ENCODE measurements around the gene BTBD9. TPM values are rescaled to one million over a fixed set of nuclear protein-coding genes. Genes with fewer than 3 reads are reported as not detected.

BTBD9 gene
- polyA plus RNA-seq, 1 experiment, result 5.4 TPM

- no peaks in the 10 kb centered on the region for H3K27me3 ChIP-seq (ENCODE audit: control insufficient read depth, insufficient read depth, low read length)
- no peaks in the 10 kb centered on the region for H3K36me3 ChIP-seq (ENCODE audit: control insufficient read depth, insufficient read depth, low read length)
- POLR2A ChIA-PET, result no interaction called here
- no peak overlapping the region for H3K4me3 ChIP-seq (ENCODE audit: low read depth, low read length)
- no peak for TF ChIP-seq CTCF (IDR thresholded peaks at IDR 0.05; ENCODE audit: insufficient read depth, low read depth, low read length)
- DNase-seq (ENCODE audit: low read depth), result no peak
- CTCF ChIA-PET, result no interaction called here
Measured at GRCh38 chr6:38505826-38506225, 133.9 kb downstream of the BTBD9 start.

GRCh38 chr6:38504996-38505395 lies 134.7 kb downstream of the BTBD9 start:
- ChIA-PET CTCF (no interaction called here), POLR2A (no interaction called here)
- Histone ChIP-seq H3K36me3 (ENCODE audit: control insufficient read depth, insufficient read depth, low read length) (no peaks in the 10 kb centered on the region), H3K27me3 (ENCODE audit: control insufficient read depth, insufficient read depth, low read length) (no peaks in the 10 kb centered on the region), H3K4me3 (ENCODE audit: low read depth, low read length) (no peak overlapping the region)
- no peak for DNase-seq (ENCODE audit: low read depth)
- no peak for TF ChIP-seq CTCF (IDR thresholded peaks at IDR 0.05; ENCODE audit: insufficient read depth, low read depth, low read length)

- Histone ChIP-seq H3K27me3 (ENCODE audit: control insufficient read depth, insufficient read depth, low read length) (no peaks in the 10 kb centered on the region), H3K4me3 (ENCODE audit: low read depth, low read length) (no peak overlapping the region), H3K36me3 (ENCODE audit: control insufficient read depth, insufficient read depth, low read length) (no peaks in the 10 kb centered on the region)
- DNase-seq (ENCODE audit: low read depth), result no peak
- CTCF ChIA-PET, result interaction anchor here (0.9 kb wide), 1 partner anchor 10 kb away, joined by 4 read pairs; no protein-coding TSS in a partner anchor
- no peak for TF ChIP-seq CTCF (IDR thresholded peaks at IDR 0.05; ENCODE audit: insufficient read depth, low read depth, low read length)
- POLR2A ChIA-PET, result no interaction called here
Measured at GRCh38 chr6:38503960-38504682, 135.6 kb downstream of the BTBD9 start.

- no peak for TF ChIP-seq CTCF (IDR thresholded peaks at IDR 0.05; ENCODE audit: insufficient read depth, low read depth, low read length)
- DNase-seq (ENCODE audit: low read depth), result no peak
- Histone ChIP-seq H3K36me3 (ENCODE audit: control insufficient read depth, insufficient read depth, low read length) (no peaks in the 10 kb centered on the region), H3K27me3 (ENCODE audit: control insufficient read depth, insufficient read depth, low read length) (no peaks in the 10 kb centered on the region), H3K4me3 (ENCODE audit: low read depth, low read length) (no peak overlapping the region)
- POLR2A ChIA-PET, result no interaction called here
- CTCF ChIA-PET, result interaction anchor here (0.7 kb wide), 1 partner anchor 9 kb away, joined by 3 read pairs; no protein-coding TSS in a partner anchor
Measured at GRCh38 chr6:38503032-38503773, 136.5 kb downstream of the BTBD9 start.

- POLR2A ChIA-PET, result no interaction called here
- no peak overlapping the region for H3K4me3 ChIP-seq (ENCODE audit: low read depth, low read length)
- H3K36me3 ChIP-seq (ENCODE audit: control insufficient read depth, insufficient read depth, low read length), result no peaks in the 10 kb centered on the region
- TF ChIP-seq CTCF (IDR thresholded peaks at IDR 0.05; ENCODE audit: insufficient read depth, low read depth, low read length), result no peak
- H3K27me3 ChIP-seq (ENCODE audit: control insufficient read depth, insufficient read depth, low read length), result no peaks in the 10 kb centered on the region
- CTCF ChIA-PET, result interaction anchor here (1.4 kb wide), 1 partner anchor 8 kb away, joined by 4 read pairs; no protein-coding TSS in a partner anchor
- no peak for DNase-seq (ENCODE audit: low read depth)
Measured at GRCh38 chr6:38502423-38502822, 137.3 kb downstream of the BTBD9 start.

Measured in BJ (cell line).